Measurements from ENCODE around the gene PAN3.

Gene PAN3, protein sequence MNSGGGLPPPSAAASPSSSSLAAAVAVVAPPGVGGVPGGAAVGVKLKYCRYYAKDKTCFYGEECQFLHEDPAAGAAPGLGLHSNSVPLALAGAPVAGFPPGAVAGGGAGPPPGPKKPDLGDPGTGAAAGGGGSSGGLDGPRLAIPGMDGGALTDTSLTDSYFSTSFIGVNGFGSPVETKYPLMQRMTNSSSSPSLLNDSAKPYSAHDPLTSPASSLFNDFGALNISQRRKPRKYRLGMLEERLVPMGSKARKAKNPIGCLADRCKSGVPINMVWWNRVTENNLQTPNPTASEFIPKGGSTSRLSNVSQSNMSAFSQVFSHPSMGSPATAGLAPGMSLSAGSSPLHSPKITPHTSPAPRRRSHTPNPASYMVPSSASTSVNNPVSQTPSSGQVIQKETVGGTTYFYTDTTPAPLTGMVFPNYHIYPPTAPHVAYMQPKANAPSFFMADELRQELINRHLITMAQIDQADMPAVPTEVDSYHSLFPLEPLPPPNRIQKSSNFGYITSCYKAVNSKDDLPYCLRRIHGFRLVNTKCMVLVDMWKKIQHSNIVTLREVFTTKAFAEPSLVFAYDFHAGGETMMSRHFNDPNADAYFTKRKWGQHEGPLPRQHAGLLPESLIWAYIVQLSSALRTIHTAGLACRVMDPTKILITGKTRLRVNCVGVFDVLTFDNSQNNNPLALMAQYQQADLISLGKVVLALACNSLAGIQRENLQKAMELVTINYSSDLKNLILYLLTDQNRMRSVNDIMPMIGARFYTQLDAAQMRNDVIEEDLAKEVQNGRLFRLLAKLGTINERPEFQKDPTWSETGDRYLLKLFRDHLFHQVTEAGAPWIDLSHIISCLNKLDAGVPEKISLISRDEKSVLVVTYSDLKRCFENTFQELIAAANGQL

DNA sequence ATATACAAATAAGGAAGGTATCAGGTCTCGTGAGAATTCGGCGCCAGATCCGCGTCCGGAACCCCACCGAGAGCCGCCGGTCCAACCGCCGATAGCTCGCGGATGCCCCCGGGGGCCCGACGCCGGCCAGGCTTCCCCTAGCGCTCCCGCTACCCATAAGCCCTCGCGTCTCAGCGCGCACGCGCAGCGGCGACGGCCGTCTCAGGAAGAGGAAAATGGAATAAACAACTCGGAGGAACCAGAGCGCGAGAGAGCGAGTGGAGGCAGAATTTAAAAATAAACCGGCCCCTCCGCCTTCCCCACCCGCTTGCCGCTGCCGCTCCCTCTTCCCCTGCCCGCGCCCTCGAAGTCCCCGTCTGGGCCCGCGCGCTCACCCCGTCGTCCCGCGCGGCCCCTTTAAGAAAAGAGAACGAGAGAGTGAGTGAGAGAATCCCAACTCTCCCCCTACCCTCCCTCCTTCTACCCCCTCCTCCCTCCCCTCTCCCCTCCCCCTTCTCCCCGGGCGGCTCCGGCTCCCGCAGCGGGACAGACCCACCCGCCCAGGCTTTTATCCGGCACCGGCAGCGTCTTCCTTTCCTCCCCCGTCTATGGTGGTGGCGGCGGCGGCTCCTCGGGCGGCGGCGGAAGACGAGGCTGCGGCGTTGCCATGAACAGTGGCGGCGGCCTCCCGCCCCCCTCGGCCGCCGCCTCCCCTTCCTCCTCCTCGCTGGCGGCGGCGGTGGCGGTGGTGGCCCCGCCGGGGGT, at the start of gene PAN3:
PAN3 (plus strand) TSS at position 534 of the 744 bp plus-strand sequence; CDS start at position 647, 113 bp downstream.
- peak; percentile 96 for DNase-seq

DNA sequence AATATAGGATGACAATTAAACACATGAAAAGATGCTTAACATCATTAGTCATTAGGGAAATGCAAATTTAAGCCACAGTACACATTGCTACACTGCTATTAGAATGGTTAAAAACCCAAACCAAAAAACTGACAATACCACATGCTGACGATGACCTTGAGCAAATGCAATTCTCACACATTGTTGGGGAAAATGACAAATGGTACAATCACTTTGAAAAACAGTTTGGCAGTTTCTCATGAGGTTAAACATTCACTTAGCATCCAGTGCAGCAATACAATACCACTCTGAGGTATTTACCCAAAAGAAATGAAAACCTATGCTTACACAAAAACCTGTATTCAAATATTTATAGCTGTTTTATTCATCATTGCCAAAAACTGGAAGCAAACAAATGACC, 49.3 kb upstream of the PAN3 start:
- DNase-seq = no peak

DNA sequence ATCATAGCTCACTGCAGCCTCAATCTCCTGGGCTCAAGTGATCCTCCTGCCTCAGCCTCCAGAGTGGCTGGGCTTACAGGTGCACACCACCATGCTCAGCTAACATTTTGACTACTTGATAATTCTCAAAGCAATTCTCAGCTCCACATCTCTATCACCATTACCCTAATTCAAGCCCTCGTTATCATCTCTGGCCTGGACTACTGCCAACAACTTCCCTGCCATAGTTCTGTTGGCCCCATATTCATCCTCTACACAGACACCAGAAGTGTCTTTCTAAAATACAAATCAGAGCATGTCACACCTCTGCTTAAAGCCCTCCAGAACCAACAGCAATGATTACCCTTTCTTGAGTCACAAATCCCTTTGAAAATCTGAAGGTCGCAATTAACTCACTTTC, 45.9 kb upstream of the PAN3 start:
- no peak for DNase-seq

DNA sequence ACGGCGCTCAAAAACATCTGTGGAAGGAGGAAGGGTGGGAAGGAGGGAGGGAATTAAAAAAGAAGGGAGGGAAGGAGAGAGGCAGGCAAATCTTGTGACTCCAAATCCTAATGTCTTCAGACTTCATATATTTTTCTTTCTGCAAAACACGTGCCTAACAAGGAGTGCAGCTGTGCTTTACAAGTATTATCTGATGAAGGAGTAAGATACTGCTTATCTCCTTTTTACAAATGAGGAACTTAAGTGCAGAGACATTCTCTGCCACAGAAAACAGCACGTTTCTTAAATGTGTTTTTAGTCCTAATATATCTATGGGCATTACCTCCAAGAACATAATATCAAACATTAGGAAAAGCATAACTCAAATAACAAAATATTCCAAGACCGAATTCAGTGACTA, 44.5 kb upstream of the PAN3 start:
- DNase-seq = no peak

DNA sequence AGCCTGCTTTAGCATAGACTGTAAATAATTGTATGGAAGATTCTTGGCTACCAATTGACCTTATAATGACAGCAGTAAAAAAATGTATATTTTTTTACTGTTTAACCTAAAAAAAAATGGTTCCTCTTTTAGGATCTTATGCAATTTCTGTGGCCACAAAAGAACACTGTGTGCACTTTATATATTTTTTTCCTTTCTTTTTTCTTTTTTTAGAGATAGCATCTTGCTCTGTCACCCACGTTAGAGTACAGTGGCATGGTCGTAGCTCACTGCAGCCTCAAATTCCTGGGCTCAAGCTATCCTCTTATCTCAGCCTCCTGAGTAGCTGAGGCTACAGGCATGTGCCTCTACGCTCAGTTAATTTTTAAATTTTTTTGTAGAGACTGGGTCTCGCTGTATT, 44.0 kb upstream of the PAN3 start:
- DNase-seq = peak; percentile 25

DNA sequence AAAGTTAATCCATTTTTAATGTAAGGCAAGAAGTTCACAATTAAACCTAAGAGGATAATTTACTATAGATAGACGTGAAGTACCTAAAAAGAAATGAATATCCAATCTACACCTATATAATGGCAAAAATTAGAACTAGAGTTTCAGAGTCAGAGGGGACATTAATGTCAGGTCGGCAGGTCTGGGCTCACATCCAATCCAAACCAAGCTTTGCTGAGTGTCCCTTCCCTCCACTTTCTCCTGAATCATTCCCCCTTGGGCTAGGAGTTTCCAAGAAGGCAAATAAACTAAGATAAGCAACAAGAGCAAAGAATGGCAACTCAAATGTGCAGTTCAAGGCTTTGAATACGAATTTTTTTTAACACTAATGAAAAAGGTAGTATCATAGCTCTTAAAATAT, 40.8 kb upstream of the PAN3 start:
- no peak for DNase-seq

DNA sequence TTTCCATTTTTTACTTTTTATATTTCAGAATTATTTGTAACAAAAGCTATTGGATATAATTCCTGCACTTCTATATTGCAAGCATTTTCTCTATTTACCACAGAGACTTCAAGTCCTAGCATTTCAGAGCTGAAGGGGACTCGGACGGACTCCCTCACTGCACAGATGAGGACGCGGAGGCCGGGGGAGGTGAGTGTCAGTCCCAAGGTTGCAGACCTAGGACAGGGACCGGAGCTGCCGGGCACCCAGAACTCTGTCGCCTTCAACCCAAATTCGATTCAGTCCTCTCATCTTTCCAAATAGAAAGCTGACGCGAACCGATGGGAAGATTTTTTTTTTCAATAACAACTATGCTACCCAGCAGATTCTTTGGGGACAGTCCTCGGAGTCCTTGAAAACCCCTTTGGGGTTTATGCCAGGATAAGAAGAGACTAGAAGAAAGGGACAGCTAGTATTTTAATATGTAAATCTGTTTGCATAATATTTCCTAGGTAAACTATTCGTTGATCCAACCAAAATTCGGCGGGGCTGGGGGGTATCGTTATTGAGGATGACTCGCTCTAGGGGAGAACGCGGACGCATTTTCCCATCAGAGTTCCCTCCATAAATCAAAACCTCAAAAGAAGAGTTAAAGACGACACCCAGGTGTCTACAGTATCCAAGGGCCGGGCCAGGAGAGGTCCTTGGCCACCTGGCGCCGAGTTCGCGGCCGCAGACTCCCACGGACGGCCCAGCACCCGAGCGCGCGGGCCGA, 38.8 kb upstream of the PAN3 start:
- no peak for DNase-seq

DNA sequence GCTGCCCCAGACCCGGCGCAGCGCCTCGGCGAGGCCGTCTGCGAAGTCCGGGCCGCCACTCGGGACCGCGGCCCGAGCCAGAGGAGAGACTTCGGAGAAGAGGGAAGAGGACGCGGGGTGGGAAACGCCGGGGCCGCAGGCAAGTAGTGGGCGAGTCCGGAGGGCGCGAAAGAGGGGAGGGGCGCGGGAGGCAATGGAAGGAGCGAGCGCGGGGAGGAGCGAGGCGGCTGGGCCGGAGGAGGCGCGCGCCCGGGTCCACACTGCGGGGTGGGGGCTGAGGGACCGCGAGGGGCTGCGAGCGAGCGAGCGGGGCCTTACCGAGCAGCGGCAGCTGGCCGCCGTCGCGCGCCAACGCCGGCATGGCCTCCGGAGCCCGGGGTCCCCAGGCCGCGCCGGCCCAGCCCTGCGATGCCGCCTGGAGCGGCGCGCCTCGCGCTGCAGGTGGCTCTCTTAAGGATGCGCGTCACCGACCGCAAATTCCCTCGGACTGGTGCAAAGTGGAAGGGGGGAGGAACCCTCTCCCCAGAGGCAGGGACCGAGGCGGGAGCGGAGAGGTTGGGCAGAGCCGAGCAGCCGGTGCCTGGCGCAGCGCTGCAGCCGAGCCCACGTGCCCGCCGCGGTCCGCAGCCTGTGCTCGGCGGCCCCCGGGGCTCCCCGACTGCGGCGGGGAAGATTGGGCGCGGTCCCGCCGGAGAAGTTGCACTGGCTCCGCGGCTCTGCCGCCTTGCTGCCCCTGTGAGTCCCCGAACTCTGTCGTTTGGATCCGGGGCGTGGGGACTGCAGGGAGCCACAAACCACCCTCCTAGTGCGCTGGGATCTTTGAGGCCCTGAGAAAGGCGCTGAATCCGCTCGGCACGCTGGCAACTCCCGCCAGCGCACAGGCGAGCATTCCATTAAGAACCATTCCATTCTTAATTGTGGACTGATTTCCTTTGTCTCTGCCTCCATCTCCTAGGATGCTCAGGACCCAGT, 37.9 kb upstream of the PAN3 start, which contains the start of gene FLT3:
FLT3 (minus strand) TSS at position 427 of the 972 bp plus-strand sequence; CDS start at position 361, 66 bp downstream.
- DNase-seq = peak; percentile 36

DNA sequence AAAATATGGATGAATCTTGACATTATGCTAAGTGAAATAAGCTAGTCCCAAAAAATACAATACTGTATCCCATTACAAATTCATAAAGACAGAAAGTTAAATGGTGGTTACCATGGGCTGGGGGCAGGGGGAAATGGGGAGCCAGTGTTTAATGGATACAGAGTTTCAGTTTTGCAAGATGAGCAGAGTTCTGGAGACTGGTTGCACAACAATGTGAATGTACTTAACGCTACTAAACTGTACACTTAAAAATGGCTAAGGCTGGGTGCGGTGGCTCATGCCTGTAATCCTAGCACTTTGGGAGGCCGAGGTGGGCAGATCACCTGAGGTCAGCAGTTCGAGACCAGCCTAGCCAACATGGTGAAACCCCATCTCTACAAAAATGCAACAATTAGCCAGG, 36.5 kb upstream of the PAN3 start:
- DNase-seq = peak; percentile 21

DNA sequence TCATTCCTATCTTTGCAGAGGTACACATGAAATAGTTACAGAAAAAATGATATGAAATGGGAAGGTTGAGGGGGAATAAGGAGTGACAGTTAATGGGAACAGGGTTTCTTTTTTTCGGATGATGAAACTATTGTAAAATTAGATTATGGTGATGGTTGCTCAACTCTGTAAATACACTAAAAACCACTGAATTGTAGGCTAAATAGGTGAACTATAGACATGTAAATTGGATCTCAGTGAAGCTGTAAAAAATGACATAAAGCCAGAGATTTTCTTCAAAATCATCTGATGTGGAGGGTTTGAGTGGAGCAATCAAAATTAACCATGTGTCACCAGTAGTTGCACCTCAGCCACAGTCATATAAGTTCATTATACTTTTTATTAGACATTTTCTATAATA, 31.4 kb upstream of the PAN3 start:
- peak; percentile 12 for DNase-seq

DNA sequence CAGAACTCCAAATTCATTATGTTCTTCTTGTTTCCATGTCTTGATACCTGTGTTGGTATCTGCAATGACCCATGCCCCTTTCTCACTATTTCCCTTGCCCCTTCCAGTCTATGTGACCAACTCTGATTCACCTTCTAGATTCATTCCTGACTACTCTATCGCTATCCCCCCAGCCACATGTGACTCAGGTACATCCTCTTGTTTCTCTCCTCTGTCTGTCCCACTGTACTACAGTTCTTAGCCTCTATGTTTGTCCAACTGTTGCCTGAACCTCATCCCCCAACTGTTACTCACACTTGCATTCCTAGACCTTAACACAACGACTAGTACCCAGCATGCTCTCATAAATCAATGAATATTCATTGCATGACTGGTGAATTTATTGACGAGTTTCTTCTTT, 27.9 kb upstream of the PAN3 start:
- no peak for DNase-seq

DNA sequence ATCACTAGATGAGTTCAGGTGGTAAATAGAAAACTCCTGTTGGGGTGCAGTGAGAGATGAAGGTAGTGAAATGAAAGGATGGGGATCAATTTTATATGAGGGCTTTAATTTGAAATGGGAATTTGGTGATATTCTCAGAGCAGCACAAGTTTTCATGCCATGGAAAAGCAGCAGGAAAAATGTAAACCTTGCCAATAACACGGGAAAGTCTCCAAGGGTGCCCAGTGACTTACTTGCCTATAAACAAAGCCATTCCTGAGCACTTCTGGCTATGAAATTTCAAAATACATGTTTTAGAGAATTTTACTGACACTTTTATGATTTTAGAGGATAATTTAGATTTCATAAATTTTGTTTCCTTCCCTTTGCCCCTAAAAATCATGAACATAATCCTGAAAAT, 21.6 kb upstream of the PAN3 start:
- no peak for DNase-seq

DNA sequence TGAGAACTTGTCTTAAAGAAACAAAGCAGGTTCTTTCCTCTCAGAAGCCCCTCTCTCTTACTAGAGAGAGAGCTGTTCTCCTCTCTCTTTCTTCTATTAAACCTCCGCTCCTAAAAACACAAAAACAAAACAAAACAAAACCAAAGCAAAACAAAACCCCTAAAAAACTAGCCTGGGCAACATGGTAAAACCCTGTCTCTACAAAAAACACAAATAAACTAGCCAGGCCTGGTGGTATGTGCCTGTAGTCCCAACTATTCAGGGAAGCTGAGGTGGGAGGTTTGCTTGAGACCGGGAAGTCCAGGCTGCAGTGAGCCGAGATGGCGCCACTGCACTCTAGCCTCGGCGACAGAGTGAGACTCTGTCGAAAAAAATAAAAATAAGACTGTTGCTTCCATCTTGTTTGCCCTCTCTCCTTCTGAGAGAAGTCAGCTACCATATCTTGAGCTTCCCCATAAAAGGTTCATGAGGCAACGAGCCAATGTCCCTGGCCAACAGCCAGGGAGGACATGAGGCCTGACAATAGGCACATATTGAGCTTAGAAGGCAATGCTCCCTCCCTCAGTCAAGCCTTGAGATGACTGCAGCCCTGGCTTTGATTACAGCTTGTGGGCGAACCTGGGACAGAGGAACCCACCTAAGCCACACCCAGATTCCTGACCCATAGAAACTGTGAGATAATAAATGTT, 20.5 kb upstream of the PAN3 start:
- DNase-seq = no peak

DNA sequence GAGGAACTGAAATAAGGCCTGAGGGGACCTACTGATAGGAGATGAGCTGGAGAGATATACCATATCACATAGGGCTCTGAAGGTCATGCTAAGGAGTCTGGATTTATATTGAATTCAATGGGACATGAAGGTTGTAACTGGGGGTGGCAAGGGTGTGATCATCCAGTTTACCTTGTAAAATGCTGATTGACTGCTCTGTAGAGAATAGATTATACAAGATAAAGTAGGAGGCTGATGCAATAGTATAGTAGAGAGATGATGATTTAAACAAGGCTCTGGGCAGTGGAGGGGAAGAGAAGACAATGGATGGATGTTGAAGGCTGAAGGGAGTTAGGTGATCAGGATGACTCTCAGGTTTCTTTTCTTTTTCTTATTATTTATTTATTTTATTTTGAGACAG, 18.0 kb upstream of the PAN3 start:
- no peak for DNase-seq

DNA sequence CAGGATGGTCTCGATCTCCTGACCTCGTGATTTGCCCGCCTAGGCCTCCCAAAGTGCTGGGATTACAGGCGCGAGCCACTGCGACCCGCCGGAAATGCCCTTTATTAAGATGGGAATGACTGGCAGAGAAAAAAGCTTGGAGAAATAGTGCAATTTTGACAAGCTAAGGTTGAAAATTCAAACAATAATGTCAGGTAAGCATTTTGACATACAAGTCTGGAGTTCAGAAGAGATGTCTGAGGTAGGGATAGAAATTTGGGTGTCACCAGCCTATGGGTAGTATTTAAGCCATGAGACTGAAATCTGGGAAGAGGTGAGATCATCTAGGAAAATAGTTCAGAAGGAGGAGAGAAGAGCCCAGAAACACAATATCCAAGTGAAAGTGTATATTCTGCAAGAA, 17.1 kb upstream of the PAN3 start:
- no peak for DNase-seq

DNA sequence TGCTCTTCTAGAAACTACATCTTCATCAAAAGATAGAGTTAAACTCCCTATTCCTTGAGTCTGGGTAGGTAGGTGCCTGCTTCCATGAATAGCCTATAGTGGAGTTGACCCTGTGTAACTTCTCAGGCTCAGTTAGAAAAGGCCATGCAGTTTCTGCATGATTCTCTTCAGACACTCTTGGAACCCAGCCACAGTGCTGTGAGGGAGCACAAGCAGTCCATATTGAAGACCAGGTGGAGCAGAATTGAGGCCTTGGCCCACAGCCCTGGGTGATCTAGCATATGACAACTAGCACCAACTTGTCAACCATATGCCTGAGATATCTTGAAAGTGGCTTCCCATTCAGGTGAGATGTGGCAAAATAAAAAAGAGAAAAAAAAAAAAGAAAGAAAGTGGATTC, 10.3 kb upstream of the PAN3 start:
- no peak for DNase-seq

DNA sequence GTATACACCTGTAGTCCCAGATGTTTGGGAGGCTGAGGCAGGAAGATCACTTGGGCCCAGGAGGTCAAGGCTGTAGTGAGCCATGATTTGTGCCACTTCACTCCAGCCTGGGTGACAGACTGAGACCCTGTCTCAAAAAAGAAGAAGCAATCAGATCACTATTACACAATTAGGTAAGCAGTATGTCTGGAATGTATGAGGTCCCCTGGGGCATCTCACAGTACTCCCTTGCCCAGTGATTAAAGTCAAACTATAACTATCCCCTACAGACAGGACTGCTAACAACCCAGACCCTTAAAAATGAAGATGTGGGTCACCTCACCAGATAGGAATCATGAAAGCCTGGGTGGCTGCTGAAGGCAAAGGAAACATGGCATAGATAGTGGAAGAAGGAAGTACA, 9.4 kb upstream of the PAN3 start:
- no peak for DNase-seq

DNA sequence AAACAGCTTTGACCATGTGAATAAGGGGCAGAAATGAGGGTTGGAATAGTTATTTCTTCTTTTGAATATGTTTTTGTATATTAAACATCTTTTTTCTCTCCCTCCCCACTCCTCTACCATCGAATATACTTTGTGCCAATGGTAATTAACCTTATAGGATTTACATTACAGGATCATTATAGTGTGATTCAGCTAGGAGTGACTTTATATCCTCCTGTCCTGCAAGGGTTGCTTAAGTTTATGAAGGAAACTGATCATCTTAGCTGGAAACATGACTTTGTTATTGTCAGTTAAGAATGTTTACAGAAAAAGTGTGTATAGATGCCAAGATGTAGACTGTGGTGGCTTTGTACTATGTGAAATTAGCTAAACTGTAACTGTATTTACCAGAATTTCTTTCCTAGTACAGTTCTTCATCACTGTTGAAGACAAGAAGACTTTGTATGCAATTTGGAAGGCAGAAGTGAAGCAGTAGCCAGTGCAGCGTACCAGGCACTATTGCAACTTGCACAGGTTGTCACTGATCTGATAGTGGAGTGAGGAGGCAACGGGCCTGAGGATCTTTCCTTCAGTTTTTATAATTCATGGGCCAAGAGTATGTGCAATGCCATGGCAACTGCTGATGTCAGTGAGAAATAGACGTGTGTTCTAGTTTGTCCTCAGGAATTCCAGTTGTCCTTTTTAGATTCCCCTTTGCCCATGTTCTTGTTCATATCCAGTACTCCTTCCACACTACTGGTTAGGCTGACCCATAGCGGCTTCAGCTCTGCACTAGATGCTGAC, 8.2 kb upstream of the PAN3 start:
- DNase-seq = no peak

DNA sequence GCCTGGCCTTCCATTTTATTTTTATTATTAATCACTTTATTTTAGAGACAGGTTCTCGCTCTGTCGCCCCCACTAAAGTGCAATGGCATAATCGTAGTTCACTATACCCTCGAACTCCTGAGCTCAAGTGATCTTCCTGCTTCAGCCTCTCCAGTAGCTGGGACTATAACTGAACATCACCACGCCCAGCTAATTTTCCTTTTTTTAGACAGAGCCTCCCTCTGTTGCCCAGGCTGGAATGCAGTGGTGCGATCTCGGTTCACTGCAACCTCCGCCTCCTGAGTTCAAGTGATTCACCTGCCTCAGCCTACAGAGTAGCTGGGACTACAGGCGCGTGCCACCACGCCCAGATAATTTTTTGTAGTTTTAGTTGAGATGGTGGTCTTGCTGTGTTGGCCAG, 6.7 kb upstream of the PAN3 start:
- no peak for DNase-seq

DNA sequence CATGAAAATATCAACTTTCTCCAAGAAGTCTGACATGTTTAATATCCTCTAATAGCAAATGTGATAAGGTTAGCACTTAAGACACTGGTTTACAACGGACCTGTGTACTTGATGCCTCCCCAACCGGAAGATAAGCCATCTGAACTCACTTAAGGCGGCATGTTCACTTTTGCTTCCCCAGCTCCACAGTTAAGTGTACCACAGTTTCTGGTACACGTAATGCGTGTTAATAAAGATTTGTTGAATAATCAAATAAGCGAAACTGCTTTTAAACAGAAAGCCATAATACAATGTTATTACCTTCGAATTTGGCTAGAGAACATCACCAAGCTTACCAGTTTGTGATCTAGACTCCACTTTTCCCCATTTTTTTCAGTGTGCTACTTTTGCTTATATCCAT, 1.4 kb upstream of the PAN3 start:
- peak; percentile 39 for DNase-seq
